ENCODE measurements around the gene HIVEP1. TPM values are rescaled to one million over a fixed set of nuclear protein-coding genes. Genes with fewer than 3 reads are reported as not detected.
A peak's percentile ranks its signal among the peaks of the same experiment; 100 is the strongest.

Gene HIVEP1
- total and polyA plus RNA-seq, 2 of the 13 experiments (the other 11 are each of a cell fraction or from before 2014, with no cell fraction given): 7.4 to 9.9 TPM

DNA sequence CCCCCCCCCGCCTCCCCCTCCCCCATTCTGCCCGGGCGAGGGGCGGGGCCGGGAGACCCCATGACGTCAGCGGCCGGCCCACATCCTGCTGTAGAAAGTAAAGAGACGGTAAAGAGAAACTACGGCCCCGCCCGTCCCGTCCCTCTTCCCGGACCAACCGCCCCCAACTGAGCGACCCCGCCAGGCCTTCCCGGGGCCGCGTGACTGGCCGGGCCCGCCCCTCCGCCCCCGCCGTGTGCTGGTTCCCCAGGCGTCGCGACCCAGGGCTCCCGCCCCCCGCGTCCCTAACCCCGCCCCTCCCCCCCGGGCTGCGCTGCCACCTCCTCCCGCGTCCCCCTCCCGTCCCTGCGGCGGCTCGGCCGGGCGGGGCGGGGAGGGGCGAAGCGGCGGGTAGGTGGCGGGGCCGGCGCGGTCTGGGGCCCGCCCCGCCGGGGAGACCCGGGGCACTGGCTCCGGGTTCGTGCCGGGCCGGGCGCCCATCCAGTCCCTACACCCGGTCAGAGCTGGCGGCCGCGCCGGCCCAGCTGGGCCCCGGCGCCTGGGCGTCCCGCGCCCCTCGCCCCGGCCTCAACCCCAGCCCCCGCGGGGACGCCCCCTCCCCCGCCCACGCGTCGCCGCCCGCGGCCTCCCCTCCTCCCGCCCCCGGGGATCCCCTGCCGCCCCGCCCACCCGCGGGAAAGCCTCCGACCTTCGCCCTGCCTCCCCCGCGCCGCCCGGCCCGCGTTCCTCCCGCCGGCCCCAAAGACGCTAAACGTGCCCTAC is 655 bp upstream of the HIVEP1 start:
- ATAC-seq (peak; percentile 78), FAIRE-seq (no peak), DNase-seq (ENCODE audit: low spot score) (peak; percentile 95)
- Histone ChIP-seq H2AFZ (ENCODE audit: low read length) (no peak overlapping the region), H3K4me3 (replicated peaks in 1 of 3; ENCODE audit: insufficient read depth in 1 of 3, low read depth in 2 of 3, low read length in 3 of 3) (peak overlapping the region; percentile 90 to 97 (median 94); a peak in 4 of 6 replicates), H3K4me1 (ENCODE audit: insufficient read depth, low read length) (peaks cover 31% of the 10 kb centered on the region), H3K9me3 (ENCODE audit: low read length) (no peaks in the 10 kb centered on the region), H3K9ac (ENCODE audit: insufficient read depth, low read depth, low read length) (peak overlapping the region; percentile 96), H3K27me3 (ENCODE audit: control insufficient read depth in 1 of 2, insufficient read depth in 2 of 2, low read length in 2 of 2) (no peaks in the 10 kb centered on the region; a peak in 1 of 5 replicates), H3K36me3 (replicated peaks in 1 of 2; ENCODE audit: control insufficient read depth in 1 of 2, insufficient read depth in 2 of 2, low read length in 2 of 2) (0 out of 5 replicates have a peak, but pooled peaks cover 0 to under 1% of the 10 kb centered on the region in 2 experiments), H3K79me2 (ENCODE audit: insufficient read depth, low read length) (peaks cover 36% of the 10 kb centered on the region), H4K20me1 (ENCODE audit: insufficient read depth, low read length) (peaks cover 17% of the 10 kb centered on the region), H3K4me2 (ENCODE audit: low read depth, low read length) (no peak overlapping the region; the same call in 1 of the 2 replicates), H3K27ac (ENCODE audit: extremely low read length, insufficient read depth, low read length) (peak overlapping the region; percentile 91)
- 1% methylated on average over 36 of the region's 99 CpGs for WGBS (ENCODE audit: low lambda C conversion rate)
- POLR2A ChIA-PET: interaction anchor here (1.2 to 1.9 kb wide), 2 partner anchors 10 to 1593 kb away, joined by 3 to 10 read pairs; no protein-coding TSS in a partner anchor
- in situ Hi-C loops (cut with HindIII; ENCODE audit: extremely low pct_ligation_motif_present, low pct_unique_long_range_greater_than_20kb): no loop called here
- CTCF ChIA-PET (ENCODE audit: low intra/inter-chr PET ratio, low total read pairs): no interaction called here
- BruUV-seq (replicated peaks): no TSS peak
- intact Hi-C loops (cut with micrococcal nuclease; ENCODE audit: unreplicated experiment): loop anchor here (10.0 kb wide), 1 partner anchor 477 kb away; the partner anchor contains the start of gene TMEM170B
- TF ChIP-seq, protein P1, sequence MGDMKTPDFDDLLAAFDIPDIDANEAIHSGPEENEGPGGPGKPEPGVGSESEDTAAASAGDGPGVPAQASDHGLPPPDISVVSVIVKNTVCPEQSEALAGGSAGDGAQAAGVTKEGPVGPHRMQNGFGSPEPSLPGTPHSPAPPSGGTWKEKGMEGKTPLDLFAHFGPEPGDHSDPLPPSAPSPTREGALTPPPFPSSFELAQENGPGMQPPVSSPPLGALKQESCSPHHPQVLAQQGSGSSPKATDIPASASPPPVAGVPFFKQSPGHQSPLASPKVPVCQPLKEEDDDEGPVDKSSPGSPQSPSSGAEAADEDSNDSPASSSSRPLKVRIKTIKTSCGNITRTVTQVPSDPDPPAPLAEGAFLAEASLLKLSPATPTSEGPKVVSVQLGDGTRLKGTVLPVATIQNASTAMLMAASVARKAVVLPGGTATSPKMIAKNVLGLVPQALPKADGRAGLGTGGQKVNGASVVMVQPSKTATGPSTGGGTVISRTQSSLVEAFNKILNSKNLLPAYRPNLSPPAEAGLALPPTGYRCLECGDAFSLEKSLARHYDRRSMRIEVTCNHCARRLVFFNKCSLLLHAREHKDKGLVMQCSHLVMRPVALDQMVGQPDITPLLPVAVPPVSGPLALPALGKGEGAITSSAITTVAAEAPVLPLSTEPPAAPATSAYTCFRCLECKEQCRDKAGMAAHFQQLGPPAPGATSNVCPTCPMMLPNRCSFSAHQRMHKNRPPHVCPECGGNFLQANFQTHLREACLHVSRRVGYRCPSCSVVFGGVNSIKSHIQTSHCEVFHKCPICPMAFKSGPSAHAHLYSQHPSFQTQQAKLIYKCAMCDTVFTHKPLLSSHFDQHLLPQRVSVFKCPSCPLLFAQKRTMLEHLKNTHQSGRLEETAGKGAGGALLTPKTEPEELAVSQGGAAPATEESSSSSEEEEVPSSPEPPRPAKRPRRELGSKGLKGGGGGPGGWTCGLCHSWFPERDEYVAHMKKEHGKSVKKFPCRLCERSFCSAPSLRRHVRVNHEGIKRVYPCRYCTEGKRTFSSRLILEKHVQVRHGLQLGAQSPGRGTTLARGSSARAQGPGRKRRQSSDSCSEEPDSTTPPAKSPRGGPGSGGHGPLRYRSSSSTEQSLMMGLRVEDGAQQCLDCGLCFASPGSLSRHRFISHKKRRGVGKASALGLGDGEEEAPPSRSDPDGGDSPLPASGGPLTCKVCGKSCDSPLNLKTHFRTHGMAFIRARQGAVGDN (CRISPR knock-in tag; IDR thresholded peaks at IDR 0.05): peak; percentile 46
- TF ChIP-seq ZNF768 (CRISPR knock-in tag; IDR thresholded peaks at IDR 0.05) (0 out of 2 replicates have a peak, but pooled peaks have one; percentile 3), CREM (IDR thresholded peaks at IDR 0.05) (peak; percentile 76), CREM (CRISPR knock-in tag; IDR thresholded peaks at IDR 0.05) (no peak), MXI1 (IDR thresholded peaks at IDR 0.05; ENCODE audit: borderline replicate concordance, low read depth, low read length) (peak; percentile 40; the same call in 1 of the 3 replicates), ATM (IDR thresholded peaks at IDR 0.05; ENCODE audit: borderline replicate concordance) (no peak), ZFY (CRISPR knock-in tag; IDR thresholded peaks at IDR 0.05) (0 out of 2 replicates have a peak, but pooled peaks have one; percentile 34), ARHGAP35 (CRISPR knock-in tag; IDR thresholded peaks at IDR 0.05; ENCODE audit: borderline replicate concordance) (0 out of 2 replicates have a peak, but pooled peaks have one; percentile 6), NCOA2 (CRISPR knock-in tag; IDR thresholded peaks at IDR 0.05) (peak; percentile 47; the same call in 1 of the 2 replicates), RARA (CRISPR knock-in tag; IDR thresholded peaks at IDR 0.05) (peak; percentile 66)
- TF ChIP-seq, protein P2, sequence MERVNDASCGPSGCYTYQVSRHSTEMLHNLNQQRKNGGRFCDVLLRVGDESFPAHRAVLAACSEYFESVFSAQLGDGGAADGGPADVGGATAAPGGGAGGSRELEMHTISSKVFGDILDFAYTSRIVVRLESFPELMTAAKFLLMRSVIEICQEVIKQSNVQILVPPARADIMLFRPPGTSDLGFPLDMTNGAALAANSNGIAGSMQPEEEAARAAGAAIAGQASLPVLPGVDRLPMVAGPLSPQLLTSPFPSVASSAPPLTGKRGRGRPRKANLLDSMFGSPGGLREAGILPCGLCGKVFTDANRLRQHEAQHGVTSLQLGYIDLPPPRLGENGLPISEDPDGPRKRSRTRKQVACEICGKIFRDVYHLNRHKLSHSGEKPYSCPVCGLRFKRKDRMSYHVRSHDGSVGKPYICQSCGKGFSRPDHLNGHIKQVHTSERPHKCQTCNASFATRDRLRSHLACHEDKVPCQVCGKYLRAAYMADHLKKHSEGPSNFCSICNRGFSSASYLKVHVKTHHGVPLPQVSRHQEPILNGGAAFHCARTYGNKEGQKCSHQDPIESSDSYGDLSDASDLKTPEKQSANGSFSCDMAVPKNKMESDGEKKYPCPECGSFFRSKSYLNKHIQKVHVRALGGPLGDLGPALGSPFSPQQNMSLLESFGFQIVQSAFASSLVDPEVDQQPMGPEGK (CRISPR knock-in tag; IDR thresholded peaks at IDR 0.05): peak; percentile 86
- TF ChIP-seq, protein P3, sequence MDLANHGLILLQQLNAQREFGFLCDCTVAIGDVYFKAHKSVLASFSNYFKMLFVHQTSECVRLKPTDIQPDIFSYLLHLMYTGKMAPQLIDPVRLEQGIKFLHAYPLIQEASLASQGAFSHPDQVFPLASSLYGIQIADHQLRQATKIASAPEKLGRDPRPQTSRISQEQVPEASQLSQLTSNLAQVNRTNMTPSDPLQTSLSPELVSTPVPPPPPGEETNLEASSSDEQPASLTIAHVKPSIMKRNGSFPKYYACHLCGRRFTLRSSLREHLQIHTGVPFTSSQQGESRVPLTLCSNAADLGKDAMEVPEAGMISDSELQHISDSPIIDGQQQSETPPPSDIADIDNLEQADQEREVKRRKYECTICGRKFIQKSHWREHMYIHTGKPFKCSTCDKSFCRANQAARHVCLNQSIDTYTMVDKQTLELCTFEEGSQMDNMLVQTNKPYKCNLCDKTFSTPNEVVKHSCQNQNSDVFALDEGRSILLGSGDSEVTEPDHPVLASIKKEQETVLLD (CRISPR knock-in tag; IDR thresholded peaks at IDR 0.05; ENCODE audit: low read depth): peak; percentile 96
- TF ChIP-seq, protein P4, sequence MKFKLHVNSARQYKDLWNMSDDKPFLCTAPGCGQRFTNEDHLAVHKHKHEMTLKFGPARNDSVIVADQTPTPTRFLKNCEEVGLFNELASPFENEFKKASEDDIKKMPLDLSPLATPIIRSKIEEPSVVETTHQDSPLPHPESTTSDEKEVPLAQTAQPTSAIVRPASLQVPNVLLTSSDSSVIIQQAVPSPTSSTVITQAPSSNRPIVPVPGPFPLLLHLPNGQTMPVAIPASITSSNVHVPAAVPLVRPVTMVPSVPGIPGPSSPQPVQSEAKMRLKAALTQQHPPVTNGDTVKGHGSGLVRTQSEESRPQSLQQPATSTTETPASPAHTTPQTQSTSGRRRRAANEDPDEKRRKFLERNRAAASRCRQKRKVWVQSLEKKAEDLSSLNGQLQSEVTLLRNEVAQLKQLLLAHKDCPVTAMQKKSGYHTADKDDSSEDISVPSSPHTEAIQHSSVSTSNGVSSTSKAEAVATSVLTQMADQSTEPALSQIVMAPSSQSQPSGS (CRISPR knock-in tag; IDR thresholded peaks at IDR 0.05): peak; percentile 92

Data from HepG2 (cell line).